B cell (primary cell): ENCODE results near the gene TOP1. TPM values are rescaled to one million over a fixed set of nuclear protein-coding genes. Genes with fewer than 3 reads are reported as not detected.

Experiments used
- ATAC-seq: fragments of 200-7000 bp; cut with Tn5 transposase; one replicate; pipeline ENCODE4 v1.10.0; 2021; ENCODE audit warnings: low read depth, mild to moderate bottlenecking, moderate number of reproducible peaks, moderate library complexity
- CTCF ChIA-PET: fragments of 350-600 bp; sonication (Branson Sonifier 250); formaldehyde crosslinking; loops from one replicate; lab custom pipeline; 2021; ENCODE audit warnings: antibody characterized with exemption, inconsistent platforms; lab: Charles Lee
- POLR2A ChIA-PET: fragments of 350-600 bp; sonication (Branson Sonifier 250); formaldehyde crosslinking; loops from one replicate; lab custom pipeline; 2021; ENCODE audit warnings: antibody characterized with exemption; lab: Charles Lee
- DNase-seq: peaks from one replicate; pipeline ENCODE4 v3.0.0; 2013
- H2AFZ ChIP-seq: 2 replicates; pipeline ENCODE4 v1.6.1; 2012; ENCODE audit warnings: mild to moderate bottlenecking, low read depth, low read length; ENCODE audit not compliant: insufficient read depth, poor library complexity, severe bottlenecking
- H3K27ac ChIP-seq, 2 donors: 1 replicate in 1 of 2; 2 replicates in 1 of 2; pipeline ENCODE4 v1.5.1; 2012 to 2013; ENCODE audit warnings: low read length in 2 of 2, mild to moderate bottlenecking in 2 of 2, moderate library complexity in 1 of 2
- H3K27me3 ChIP-seq, 4 experiments: fragments of 200-600 bp in 1 of 4; sonication (generic) in 1 of 4; replicated peaks in 1 of 4; 1 replicate in 2 of 4; 2 replicates in 2 of 4; pipeline versions ENCODE4 v1.6.1 to v1.7.0; 2013 to 2016; ENCODE audit warnings: low read length in 3 of 4, mild to moderate bottlenecking in 2 of 4, mixed read lengths in 1 of 4, moderate library complexity in 1 of 4; ENCODE audit not compliant: insufficient read depth in 4 of 4, control insufficient read depth in 3 of 4; ENCODE audit errors: control extremely low read depth in 1 of 4
- H3K36me3 ChIP-seq, 2 experiments: replicated peaks in 1 of 2; 1 replicate in 1 of 2; 2 replicates in 1 of 2; pipeline versions ENCODE4 v1.6.1 to v1.7.1; 2013; ENCODE audit warnings: low read length in 1 of 2; ENCODE audit not compliant: insufficient read depth in 2 of 2, control insufficient read depth in 1 of 2; ENCODE audit errors: control extremely low read depth in 1 of 2, extremely low read depth in 1 of 2
- H3K4me1 ChIP-seq, 2 donors: fragments of 200-600 bp in 1 of 2; sonication (generic) in 1 of 2; 1 replicate in 1 of 2; 2 replicates in 1 of 2; pipeline versions ENCODE4 v1.5.1 to v1.6.1; 2013 to 2017; ENCODE audit warnings: low read length in 2 of 2; ENCODE audit not compliant: control insufficient read depth in 2 of 2, insufficient read depth in 2 of 2
- H3K4me2 ChIP-seq: replicated peaks from 2 replicates; pipeline ENCODE3; 2012; ENCODE audit warnings: mild to moderate bottlenecking, low read depth, low read length; ENCODE audit not compliant: poor library complexity, severe bottlenecking
- H3K4me3 ChIP-seq, 5 experiments: fragments of 200-600 bp in 1 of 5; sonication (generic) in 1 of 5; 1 replicate in 3 of 5; 2 replicates in 2 of 5; pipeline versions ENCODE4 v1.5.1 to v1.7.0; 2011 to 2016; ENCODE audit warnings: low read length in 4 of 5, mild to moderate bottlenecking in 4 of 5, low read depth in 2 of 5, control low read depth in 1 of 5, moderate library complexity in 1 of 5; ENCODE audit not compliant: insufficient read depth in 1 of 5; ENCODE audit errors: control extremely low read depth in 1 of 5, extremely low read depth in 1 of 5
- H3K79me2 ChIP-seq: fragments of 200-600 bp; sonication (generic); one replicate; pipeline ENCODE4 v1.6.0; 2016; ENCODE audit warnings: low read length; ENCODE audit not compliant: control insufficient read depth, insufficient read depth
- H3K9ac ChIP-seq: fragments of 200-600 bp; sonication (generic); 2 replicates; pipeline ENCODE4 v1.6.1; 2017; ENCODE audit warnings: mild to moderate bottlenecking, low read length, moderate library complexity
- H3K9me3 ChIP-seq, 3 donors: one replicate each; pipeline versions ENCODE4 v1.6.1 to v1.7.1; 2013; ENCODE audit warnings: low read length in 2 of 3; ENCODE audit not compliant: control insufficient read depth in 2 of 3, insufficient read depth in 1 of 3; ENCODE audit errors: control extremely low read depth in 1 of 3
- H4K20me1 ChIP-seq: 2 replicates; pipeline ENCODE4 v1.6.0; 2012; ENCODE audit warnings: mild to moderate bottlenecking, low read length; ENCODE audit not compliant: insufficient read depth, control insufficient read depth, poor library complexity, severe bottlenecking
- H3K27ac Mint-ChIP-seq: one replicate; pipeline ENCODE4 v1.8.0; 2021; ENCODE audit warnings: mixed read lengths
- H3K27me3 Mint-ChIP-seq: one replicate; pipeline ENCODE4 v1.8.0; 2021; ENCODE audit warnings: mixed read lengths
- H3K4me1 Mint-ChIP-seq: one replicate; pipeline ENCODE4 v1.8.0; 2021; ENCODE audit warnings: mixed read lengths
- H3K4me3 Mint-ChIP-seq: one replicate; pipeline ENCODE4 v1.8.0; 2021; ENCODE audit warnings: mixed read lengths
- H3K9me3 Mint-ChIP-seq: one replicate; pipeline ENCODE4 v1.8.0; 2022; ENCODE audit warnings: mixed read lengths; ENCODE audit not compliant: insufficient read depth
- CTCF ChIP-seq: fragments of 200-600 bp; IDR thresholded peaks from one replicate; pipeline ENCODE4 v1.8.0; 2022; ENCODE audit warnings: antibody characterized with exemption, mild to moderate bottlenecking
- EZH2 ChIP-seq: IDR thresholded peaks from 2 replicates; pipeline ENCODE4 v1.6.1; 2012; ENCODE audit warnings: borderline replicate concordance, low read depth, mild to moderate bottlenecking, moderate library complexity, low read length; ENCODE audit not compliant: insufficient read depth, poor library complexity, severe bottlenecking
- WGBS: methylation state at CpG from one replicate; pipeline ENCODE4 v1.1.5; 2013; ENCODE audit warnings: missing lambda C conversion rate; ENCODE audit not compliant: insufficient coverage; 5-methylcytosine and 5-hydroxymethylcytosine counted together
- intact Hi-C: fragments of 100-400 bp; cut with micrococcal nuclease; formaldehyde crosslinking; loops from one replicate; pipeline ENCODE4 v1.10.0; 2022
- polyA plus RNA-seq: library from polyadenylated mRNA; depleted of rRNA; stranded (reverse); fragments of >200 nt; gene quantifications from 2 replicates; pipeline ENCODE4 v1.2.3, GENCODE V29; 2012
- total RNA-seq, 2 donors: library from RNA; stranded (reverse); fragments of 120-200 nt in 1 of 2; gene quantifications; 1 replicate in 1 of 2; 2 replicates in 1 of 2; pipeline versions ENCODE4 v1.2.3 to v1.2.4, GENCODE V29; 2013 to 2022

The TOP1 gene
- total and polyA plus RNA-seq, 2 donors (not counting 1 experiment from before 2014, with no cell fraction given), result 5.4 to 44.9 TPM

DNA sequence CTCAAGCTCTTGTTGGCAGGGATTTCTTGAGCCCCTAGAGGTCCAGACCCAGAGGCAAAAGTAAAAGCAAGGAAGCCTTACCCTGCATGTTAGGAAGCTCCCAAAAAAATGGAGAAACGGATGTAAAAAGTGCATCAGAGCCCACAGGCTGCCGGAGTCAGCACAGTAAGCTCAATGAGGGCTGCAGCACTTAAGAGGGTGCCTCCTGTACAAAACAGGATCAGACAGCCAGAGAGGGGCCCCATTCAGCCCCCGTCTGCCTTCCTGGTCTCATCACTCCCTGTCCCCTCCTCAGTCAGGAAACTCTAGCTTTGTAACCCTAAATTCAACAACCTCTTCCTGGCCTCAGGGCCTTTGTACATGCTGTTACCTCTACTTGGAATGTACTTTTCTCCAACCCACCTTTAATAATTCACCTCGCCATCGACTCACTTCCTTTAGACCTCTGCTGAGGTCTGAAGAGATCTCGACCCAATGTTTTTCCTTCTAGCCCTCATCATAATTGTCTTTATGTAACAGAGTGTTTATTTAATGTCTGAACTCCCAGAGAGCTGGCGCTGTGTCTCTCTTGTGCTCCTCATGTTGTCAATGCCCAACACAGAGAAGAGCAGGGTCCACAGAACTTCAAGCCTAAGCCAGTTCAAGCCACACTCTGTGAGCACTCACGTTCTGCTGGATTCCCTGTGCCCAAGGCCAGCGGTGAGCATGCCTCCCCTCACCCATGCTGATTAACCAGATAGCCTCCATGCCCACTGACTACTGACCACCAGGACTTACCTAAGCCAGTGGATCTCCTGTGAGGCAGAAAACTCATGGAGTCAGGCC lies 106.0 kb downstream of the TOP1 start:
- Histone ChIP-seq H3K27ac (no peak overlapping the region), H4K20me1 (no peaks in the 10 kb centered on the region), H3K4me1 (peaks cover 22 to 39% of the 10 kb centered on the region in 2 donors), H3K9me3 (no peaks in the 10 kb centered on the region), H3K79me2 (peaks cover 11% of the 10 kb centered on the region), H3K36me3 (no peaks in the 10 kb centered on the region), H3K27me3 (no peaks in the 10 kb centered on the region), H3K9ac (no peak overlapping the region), H3K4me2 (no peak overlapping the region), H2AFZ (no peak overlapping the region), H3K4me3 (no peak overlapping the region)
- Mint-ChIP-seq H3K4me1 (peaks cover 43% of the 10 kb centered on the region), H3K27ac (peak overlapping the region; percentile 43), H3K27me3 (no peaks in the 10 kb centered on the region), H3K4me3 (no peak overlapping the region), H3K9me3 (no peaks in the 10 kb centered on the region)
- intact Hi-C loops, result loop anchor here (1.0 to 5.0 kb wide), 6 partner anchors 39 to 558 kb away; partner anchors contain the start of gene LPIN3
- TF ChIP-seq CTCF (no peak), EZH2 (no peak)
- 87% methylated on average over 7 of the region's 9 CpGs for WGBS
- ChIA-PET CTCF (interaction anchor here (0.6 to 10.0 kb wide), 40 partner anchors 9 to 279 kb away, joined by 3 to 122 read pairs (median 5); partner anchors contain the start of gene LPIN3), POLR2A (interaction anchor here (0.5 to 1.5 kb wide), 4 partner anchors 22 to 206 kb away, joined by 3 to 9 read pairs (median 4); partner anchors contain the start of gene LPIN3)
- ATAC-seq (no peak), DNase-seq (no peak)
